Kidney (tissue), 14 donors: ENCODE results near the gene HSDL1. TPM values are rescaled to one million over a fixed set of nuclear protein-coding genes. Genes with fewer than 3 reads are reported as not detected.

Source experiments
- DNase-seq, 5 donors: peaks; one replicate each; pipeline ENCODE4 v3.0.0-alpha.2; 2013 to 2020
- FAIRE-seq: peaks from 2 replicates; lab custom pipeline; 2012; peaks lifted over from hg19 to GRCh38; lab: Jason Lieb, UNC
- H3K27ac ChIP-seq, 2 donors: one replicate each; pipeline ENCODE4 v1.7.0; 2013; ENCODE audit warnings: low read depth in 2 of 2, low read length in 2 of 2, inconsistent platforms in 1 of 2
- H3K27me3 ChIP-seq: one replicate; pipeline ENCODE4 v1.7.1; 2013; ENCODE audit warnings: low read length, inconsistent platforms; ENCODE audit not compliant: control insufficient read depth, insufficient read depth
- H3K36me3 ChIP-seq, 3 donors: one replicate each; pipeline versions ENCODE4 v1.7.0 to v1.7.1; 2013; ENCODE audit warnings: low read length in 3 of 3, control low read depth in 1 of 3, inconsistent platforms in 1 of 3; ENCODE audit not compliant: insufficient read depth in 3 of 3, control insufficient read depth in 2 of 3
- H3K4me1 ChIP-seq, 3 donors: one replicate each; pipeline versions ENCODE4 v1.7.0 to v1.7.1; 2013; ENCODE audit warnings: low read length in 3 of 3, inconsistent platforms in 1 of 3, low read depth in 1 of 3; ENCODE audit not compliant: control insufficient read depth in 2 of 3, insufficient read depth in 2 of 3
- H3K4me3 ChIP-seq, 3 donors: one replicate each; pipeline versions ENCODE4 v1.7.0 to v1.8.1; 2013; ENCODE audit warnings: low read length in 3 of 3, control low read depth in 1 of 3, inconsistent platforms in 1 of 3
- H3K9ac ChIP-seq, 3 donors: one replicate each; pipeline versions ENCODE4 v1.7.0 to v1.7.1; 2013; ENCODE audit warnings: low read length in 3 of 3, control low read depth in 1 of 3, inconsistent platforms in 1 of 3
- H3K9me3 ChIP-seq, 3 donors: one replicate each; pipeline versions ENCODE4 v1.7.0 to v1.7.1; 2013; ENCODE audit warnings: low read length in 3 of 3, control low read depth in 1 of 3, inconsistent platforms in 1 of 3; ENCODE audit not compliant: control insufficient read depth in 2 of 3, insufficient read depth in 1 of 3
- CTCF ChIP-seq: IDR thresholded peaks from 3 replicates; pipeline ENCODE4 v1.5.1; 2012; ENCODE audit warnings: mild to moderate bottlenecking, moderate library complexity, borderline replicate concordance; ENCODE audit not compliant: insufficient read depth; ENCODE audit errors: extremely low read depth
- intact Hi-C: fragments of 100-400 bp; cut with DNase I; formaldehyde crosslinking; loops from one replicate; pipeline ENCODE4 v1.11.1; 2022
- polyA plus RNA-seq: library from polyadenylated mRNA; stranded (reverse); fragments of 350-450 nt; fragmentation: Illumina TruSeq; extraction: RNeasy Lipid Tissue Mini Kit (QIAGEN cat#74804); gene quantifications from one replicate; pipeline ENCODE4 v1.2.3, GENCODE V29; 2014; ENCODE audit warnings: low read depth, low replicate concordance; ENCODE audit not compliant: insufficient read depth
- total RNA-seq: library from RNA; stranded (reverse); fragmentation: NEBNext Ultra II Directional; extraction: Animal tissue kit (Norgen Biotek cat#: 25700); gene quantifications from one replicate; pipeline ENCODE4 v1.2.1, GENCODE V29; 2021
- donor health status: control.
- donor health status: control.
- donor health status: control.
- donor health status: control.
- donor health status: control.
- donor health status: DM: yes; HTN: yes; CAD: no.
- donor health status: Normal renal cell carcinoma (clear cell type).

The HSDL1 gene
- total and polyA plus RNA-seq, 2 donors from 2014 or later = 12.1 to 13.3 TPM

GRCh38 chr16:84110527-84110926, 34.5 kb downstream of the HSDL1 start:
- TF ChIP-seq CTCF = no peak
- Histone ChIP-seq H3K9ac (no peak overlapping the region), H3K27ac (no peak overlapping the region), H3K36me3 (peaks cover 0 to 2% (median 0%) of the 10 kb centered on the region in 3 donors), H3K27me3 (no peaks in the 10 kb centered on the region), H3K4me3 (no peak overlapping the region), H3K4me1 (peaks cover 0 to 8% (median 4%) of the 10 kb centered on the region in 3 donors), H3K9me3 (no peaks in the 10 kb centered on the region)
- DNase-seq (no peak), FAIRE-seq (no peak)
- intact Hi-C loops = no loop called here

- Histone ChIP-seq H3K27ac (no peak overlapping the region), H3K4me1 (peaks cover 0 to 7% (median 0%) of the 10 kb centered on the region in 3 donors), H3K9ac (no peak overlapping the region), H3K9me3 (no peaks in the 10 kb centered on the region), H3K4me3 (no peak overlapping the region), H3K36me3 (peaks cover 0 to 2% (median 0%) of the 10 kb centered on the region in 3 donors), H3K27me3 (no peaks in the 10 kb centered on the region)
- intact Hi-C loops = no loop called here
- FAIRE-seq (no peak), DNase-seq (no peak)
- TF ChIP-seq CTCF = no peak
Measured at GRCh38 chr16:84109598-84110335, 35.2 kb downstream of the HSDL1 start.

GRCh38 chr16:84107921-84108320, 37.1 kb downstream of the HSDL1 start:
- Histone ChIP-seq H3K9ac (no peak overlapping the region), H3K4me3 (no peak overlapping the region), H3K4me1 (peaks cover 0 to 11% (median 0%) of the 10 kb centered on the region in 3 donors), H3K27ac (no peak overlapping the region), H3K36me3 (peaks cover 0 to 2% (median 0%) of the 10 kb centered on the region in 3 donors), H3K27me3 (no peaks in the 10 kb centered on the region), H3K9me3 (no peaks in the 10 kb centered on the region)
- no peak for TF ChIP-seq CTCF
- intact Hi-C loops = no loop called here
- FAIRE-seq = no peak
- no peak for DNase-seq
